SU-DHL-6 (cell line): ENCODE measurements around the gene FGD5.

ENCODE experiments used
- H2AFZ ChIP-seq: fragments of 200-600 bp; sonication (generic); 2 replicates; pipeline ENCODE4 v1.6.1; 2014; ENCODE audit warnings: low read depth, mild to moderate bottlenecking, moderate library complexity, mixed read lengths, antibody characterized with exemption, low read length; ENCODE audit not compliant: severe bottlenecking
- H3F3A ChIP-seq: fragments of 200-600 bp; shearing (Covaris generic); 2 replicates; pipeline ENCODE4 v1.6.0; 2016; ENCODE audit warnings: antibody characterized with exemption, mild to moderate bottlenecking; ENCODE audit not compliant: insufficient read depth
- H3K27ac ChIP-seq: fragments of 200-600 bp; sonication (generic); 2 replicates; pipeline ENCODE4 v1.5.1; 2016; ENCODE audit warnings: low read depth, mild to moderate bottlenecking, low read length, moderate library complexity, mixed read lengths
- H3K27me3 ChIP-seq: fragments of 200-600 bp; sonication (generic), shearing (Covaris generic); 2 replicates; pipeline ENCODE4 v1.6.0; 2014; ENCODE audit warnings: mild to moderate bottlenecking, low read length
- H3K36me3 ChIP-seq: fragments of 200-600 bp; sonication (generic); 2 replicates; pipeline ENCODE4 v1.6.1; 2014; ENCODE audit warnings: mild to moderate bottlenecking, low read length, mixed read lengths
- H3K4me2 ChIP-seq: fragments of 300-600, 200-600 bp; shearing (Covaris generic), sonication (generic); 2 replicates; pipeline ENCODE4 v1.6.0; 2014; ENCODE audit warnings: low read length, low read depth, mild to moderate bottlenecking; ENCODE audit not compliant: poor library complexity, severe bottlenecking
- H3K4me3 ChIP-seq: fragments of 200-600 bp; sonication (generic); 2 replicates; pipeline ENCODE4 v1.5.1; 2014; ENCODE audit warnings: antibody characterized with exemption, low read length, mild to moderate bottlenecking, mixed read lengths; ENCODE audit not compliant: insufficient read depth, poor library complexity, severe bottlenecking
- H3K79me2 ChIP-seq: fragments of 200-600 bp; sonication (generic); 2 replicates; pipeline ENCODE4 v1.6.1; 2014; ENCODE audit warnings: mild to moderate bottlenecking, low read length, moderate library complexity; ENCODE audit not compliant: insufficient read depth
- H3K9ac ChIP-seq: fragments of 200-600 bp; sonication (generic); 2 replicates; pipeline ENCODE4 v1.7.0; 2014; ENCODE audit warnings: mild to moderate bottlenecking, low read length
- H3K9me2 ChIP-seq: fragments of 200-600 bp; sonication (generic); replicated peaks from 2 replicates; pipeline ENCODE4 v1.6.1; 2014; ENCODE audit warnings: low read length; ENCODE audit not compliant: insufficient read depth
- H3K9me3 ChIP-seq: fragments of 200-600 bp; sonication (generic); 2 replicates; pipeline ENCODE4 v1.6.1; 2014; ENCODE audit warnings: low read length, mixed read lengths; ENCODE audit not compliant: insufficient read depth
- H4K20me1 ChIP-seq: fragments of 200-600 bp; sonication (generic); 2 replicates; pipeline ENCODE4 v1.6.1; 2014; ENCODE audit warnings: low read depth, mild to moderate bottlenecking, antibody characterized with exemption, low read length, moderate library complexity, mixed read lengths
- CTCF ChIP-seq: fragments of 200-600 bp; sonication (generic); IDR thresholded peaks from one replicate; pipeline ENCODE4 v1.5.1; 2017; ENCODE audit warnings: antibody characterized with exemption, mild to moderate bottlenecking, low read length, moderate library complexity; ENCODE audit not compliant: insufficient read depth, poor library complexity, severe bottlenecking
- EZH2phosphoT487 ChIP-seq: fragments of 200-600 bp; sonication (generic), shearing (Covaris generic); conservative IDR thresholded peaks from 2 replicates; pipeline ENCODE4 v1.6.1; 2018; ENCODE audit warnings: mild to moderate bottlenecking, antibody characterized with exemption, low read length, moderate library complexity, mixed read lengths

The FGD5 gene

GRCh38 chr3:14861446-14862302 lies 42.9 kb downstream of the FGD5 start:
- Histone ChIP-seq H3K9me3 (no peaks in the 10 kb centered on the region), H3K4me2 (no peak overlapping the region), H3K27ac (no peak overlapping the region), H3F3A (no peaks in the 10 kb centered on the region), H2AFZ (no peak overlapping the region), H3K9ac (no peak overlapping the region), H3K36me3 (no peaks in the 10 kb centered on the region), H3K79me2 (no peaks in the 10 kb centered on the region), H3K27me3 (no peaks in the 10 kb centered on the region), H3K4me3 (no peak overlapping the region), H4K20me1 (no peaks in the 10 kb centered on the region), H3K9me2 (no peaks in the 10 kb centered on the region)
- no peak for TF ChIP-seq EZH2phosphoT487
- no peak for TF ChIP-seq CTCF

- no peak overlapping the region for H3K27ac ChIP-seq
- no peaks in the 10 kb centered on the region for H3K79me2 ChIP-seq
- H3K4me2 ChIP-seq: no peak overlapping the region
- H3K36me3 ChIP-seq: no peaks in the 10 kb centered on the region
- H3K9me3 ChIP-seq: no peaks in the 10 kb centered on the region
- no peaks in the 10 kb centered on the region for H4K20me1 ChIP-seq
- H3K9ac ChIP-seq: no peak overlapping the region
- no peaks in the 10 kb centered on the region for H3K9me2 ChIP-seq
- no peaks in the 10 kb centered on the region for H3K27me3 ChIP-seq
- TF ChIP-seq EZH2phosphoT487 (no peak), CTCF (no peak)
- H3F3A ChIP-seq: no peaks in the 10 kb centered on the region
- no peak overlapping the region for H2AFZ ChIP-seq
- H3K4me3 ChIP-seq: no peak overlapping the region
Observed at GRCh38 chr3:14862303-14862660, 43.5 kb downstream of the FGD5 start.

- no peaks in the 10 kb centered on the region for H3K79me2 ChIP-seq
- H3K4me2 ChIP-seq: no peak overlapping the region
- no peaks in the 10 kb centered on the region for H3F3A ChIP-seq
- H3K27me3 ChIP-seq: no peaks in the 10 kb centered on the region
- no peak overlapping the region for H3K4me3 ChIP-seq
- no peak overlapping the region for H2AFZ ChIP-seq
- no peak overlapping the region for H3K9ac ChIP-seq
- H3K9me2 ChIP-seq: no peaks in the 10 kb centered on the region
- no peaks in the 10 kb centered on the region for H3K9me3 ChIP-seq
- no peaks in the 10 kb centered on the region for H4K20me1 ChIP-seq
- TF ChIP-seq EZH2phosphoT487 (no peak), CTCF (no peak)
- H3K36me3 ChIP-seq: no peaks in the 10 kb centered on the region
- no peak overlapping the region for H3K27ac ChIP-seq
Observed at GRCh38 chr3:14862661-14863230, 44.0 kb downstream of the FGD5 start.
